ENCODE data around the gene PARD3.
"Not testable (repeated sequence)": the region's sequence is repeated elsewhere in the genome, so short reads cannot be mapped to it uniquely, and the experiment has no call there.

The PARD3 gene

DNA sequence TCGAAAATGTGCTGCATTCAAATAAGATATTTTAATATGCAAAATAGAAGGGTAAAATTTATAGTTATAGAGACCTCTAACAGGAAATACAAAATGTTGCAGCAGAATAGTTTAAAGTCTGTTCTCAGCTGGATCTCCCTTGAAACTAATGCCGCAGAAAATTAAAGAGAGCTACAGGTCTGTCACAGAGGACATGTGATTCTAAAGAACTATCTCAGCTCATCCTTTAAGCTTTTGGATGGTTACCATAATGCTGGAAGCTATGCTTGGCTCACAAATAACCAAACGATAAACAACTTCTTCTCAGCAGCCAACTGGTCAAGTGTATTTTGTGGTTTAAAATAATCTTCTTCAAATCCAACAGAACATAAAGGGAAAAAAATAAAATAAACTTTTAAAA, 353.0 kb downstream of the PARD3 start:
- Histone ChIP-seq H3K36me3 (ENCODE audit: insufficient read depth, low read length) (no peaks in the 10 kb centered on the region), H3K4me1 (ENCODE audit: control insufficient read depth, insufficient read depth, low read length, unreplicated experiment) (no peaks in the 10 kb centered on the region), H2AFZ (ENCODE audit: low read length, unreplicated experiment) (no peak overlapping the region), H3K79me2 (ENCODE audit: control insufficient read depth, insufficient read depth, low read length, unreplicated experiment) (no peaks in the 10 kb centered on the region), H3K27me3 (ENCODE audit: insufficient read depth, low read length) (no peaks in the 10 kb centered on the region), H3K4me3 (ENCODE audit: low read depth, low read length) (no peak overlapping the region), H3K27ac (ENCODE audit: low read depth, low read length) (no peak overlapping the region)

DNA sequence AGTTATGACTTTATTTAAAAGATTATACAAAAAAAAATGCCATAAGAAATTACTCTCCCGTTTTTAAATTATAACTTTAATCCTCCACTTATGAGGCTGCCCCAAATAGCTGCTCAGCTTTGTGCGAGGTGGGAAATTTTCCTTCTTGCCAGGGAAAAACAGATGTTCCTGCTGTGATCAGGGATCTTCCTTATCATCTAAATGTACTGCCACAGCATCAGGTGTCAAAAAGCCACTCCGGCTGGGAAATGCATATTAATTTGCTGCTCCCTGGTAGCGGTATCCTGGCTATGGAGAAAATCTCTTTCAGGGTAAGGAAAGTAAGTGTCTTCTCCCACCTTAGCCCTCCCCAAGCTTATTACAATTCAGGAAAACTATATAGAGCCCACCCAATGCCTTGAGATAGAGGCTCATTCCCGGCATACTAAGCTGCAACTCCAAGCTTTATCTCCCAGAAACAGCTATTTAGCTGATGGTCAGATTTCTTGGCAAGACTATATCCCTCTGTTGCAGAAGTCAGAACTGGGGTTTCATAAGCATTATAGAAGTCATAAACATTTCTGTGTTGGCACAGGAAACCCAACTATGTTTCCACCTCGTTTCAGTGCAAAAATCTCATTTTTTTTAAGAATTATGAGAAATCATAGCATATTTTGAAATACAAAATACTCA, 360.4 kb downstream of the PARD3 start:
- no peak overlapping the region for H2AFZ ChIP-seq (ENCODE audit: low read length, unreplicated experiment)
- H3K36me3 ChIP-seq (ENCODE audit: insufficient read depth, low read length) = no peaks in the 10 kb centered on the region
- no peaks in the 10 kb centered on the region for H3K79me2 ChIP-seq (ENCODE audit: control insufficient read depth, insufficient read depth, low read length, unreplicated experiment)
- no peak overlapping the region for H3K4me3 ChIP-seq (ENCODE audit: low read depth, low read length)
- no peaks in the 10 kb centered on the region for H3K27me3 ChIP-seq (ENCODE audit: insufficient read depth, low read length)
- no peaks in the 10 kb centered on the region for H3K4me1 ChIP-seq (ENCODE audit: control insufficient read depth, insufficient read depth, low read length, unreplicated experiment)
- no peak overlapping the region for H3K27ac ChIP-seq (ENCODE audit: low read depth, low read length)

DNA sequence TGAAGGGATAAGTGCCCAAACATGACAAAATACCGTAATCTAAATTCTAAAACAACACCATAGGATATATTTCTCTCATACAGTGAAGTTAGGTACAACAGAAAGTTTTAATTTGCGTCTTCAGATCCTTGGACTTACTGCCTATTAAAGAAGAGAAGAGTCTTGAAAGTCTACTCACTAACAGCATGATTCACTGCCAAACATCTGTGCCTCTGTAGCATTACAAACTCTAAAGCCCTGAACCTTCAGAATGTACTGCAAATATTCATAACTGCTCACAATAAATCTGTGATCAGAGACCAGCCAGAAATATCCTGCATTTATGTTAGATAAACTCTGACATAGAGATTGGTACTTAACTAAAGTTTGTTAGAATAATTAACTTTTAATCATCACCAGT, 365.3 kb downstream of the PARD3 start:
- H3K4me1 ChIP-seq (ENCODE audit: control insufficient read depth, insufficient read depth, low read length, unreplicated experiment) = no peaks in the 10 kb centered on the region
- no peaks in the 10 kb centered on the region for H3K27me3 ChIP-seq (ENCODE audit: insufficient read depth, low read length)
- no peaks in the 10 kb centered on the region for H3K36me3 ChIP-seq (ENCODE audit: insufficient read depth, low read length)
- no peaks in the 10 kb centered on the region for H3K79me2 ChIP-seq (ENCODE audit: control insufficient read depth, insufficient read depth, low read length, unreplicated experiment)
- no peak overlapping the region for H3K27ac ChIP-seq (ENCODE audit: low read depth, low read length)
- no peak overlapping the region for H3K4me3 ChIP-seq (ENCODE audit: low read depth, low read length)
- H2AFZ ChIP-seq (ENCODE audit: low read length, unreplicated experiment) = no peak overlapping the region

DNA sequence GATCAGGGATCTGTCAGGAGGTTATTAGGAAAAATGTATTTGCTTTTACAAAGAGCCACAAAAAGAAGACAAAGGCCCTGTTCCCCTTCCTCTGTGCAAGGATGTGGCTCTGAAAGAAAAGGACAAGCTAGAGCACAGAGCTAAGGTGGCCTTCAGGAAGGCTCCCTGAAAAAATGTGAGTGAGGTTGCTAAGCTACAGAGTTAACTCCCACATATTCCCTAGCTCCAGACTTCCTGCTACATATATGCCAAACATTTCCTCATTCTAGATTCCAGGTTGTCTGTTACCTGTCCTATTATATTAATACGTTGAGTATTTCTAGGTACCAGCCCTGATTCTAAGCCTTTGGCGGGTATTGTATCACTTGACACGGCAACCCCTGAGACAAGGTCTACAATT, 369.0 kb downstream of the PARD3 start:
- Histone ChIP-seq H3K4me3 (ENCODE audit: low read depth, low read length) (no peak overlapping the region), H2AFZ (ENCODE audit: low read length, unreplicated experiment) (no peak overlapping the region), H3K36me3 (ENCODE audit: insufficient read depth, low read length) (no peaks in the 10 kb centered on the region), H3K27me3 (ENCODE audit: insufficient read depth, low read length) (no peaks in the 10 kb centered on the region), H3K79me2 (ENCODE audit: control insufficient read depth, insufficient read depth, low read length, unreplicated experiment) (no peaks in the 10 kb centered on the region), H3K4me1 (ENCODE audit: control insufficient read depth, insufficient read depth, low read length, unreplicated experiment) (peaks cover 10% of the 10 kb centered on the region), H3K27ac (ENCODE audit: low read depth, low read length) (no peak overlapping the region)

DNA sequence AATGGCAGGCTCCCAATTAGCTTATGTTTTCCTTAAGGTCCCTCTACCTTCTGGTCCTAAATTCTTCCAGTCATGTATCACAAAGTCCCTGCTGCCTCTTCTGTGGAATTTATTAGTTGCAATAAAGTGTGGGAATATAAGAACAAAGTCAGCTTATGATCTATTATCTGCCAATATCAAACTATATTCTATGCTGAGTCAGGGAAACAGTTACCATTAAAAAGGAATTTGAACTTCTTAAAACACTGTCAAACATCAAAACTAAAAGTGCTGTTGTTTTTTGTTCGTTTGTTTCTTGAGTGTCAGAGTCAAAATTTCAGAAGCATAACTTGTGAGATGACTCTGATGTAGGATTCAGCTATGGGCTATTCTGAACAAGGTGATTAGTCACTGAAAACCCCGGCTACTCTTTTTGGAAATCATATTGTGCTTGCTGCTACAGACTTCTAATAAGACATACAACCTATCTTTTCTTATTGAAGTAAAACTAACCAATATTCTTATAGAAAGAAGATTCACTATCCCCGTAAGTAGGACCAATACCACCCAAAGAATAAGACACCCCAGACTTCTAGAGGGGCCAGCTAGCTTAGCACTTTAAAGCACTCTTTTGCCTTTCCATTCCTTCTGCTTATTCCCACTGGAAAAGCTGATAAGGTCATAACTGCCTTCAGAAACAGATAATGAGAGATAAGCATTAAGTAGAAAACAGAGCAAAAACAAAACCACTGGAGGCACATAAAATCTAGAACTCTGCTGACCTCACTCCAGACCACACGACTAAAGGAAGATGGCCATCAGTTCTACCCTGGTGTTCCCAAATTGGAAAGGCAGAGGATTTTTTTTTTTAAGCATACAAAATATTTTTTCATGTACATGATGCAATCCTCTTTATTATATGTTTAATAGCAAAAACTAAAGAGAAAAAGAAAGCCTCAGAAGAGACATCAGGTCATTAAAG, 370.6 kb downstream of the PARD3 start:
- H3K4me3 ChIP-seq (ENCODE audit: low read depth, low read length) = no peak overlapping the region
- H3K36me3 ChIP-seq (ENCODE audit: insufficient read depth, low read length) = no peaks in the 10 kb centered on the region
- H3K27ac ChIP-seq (ENCODE audit: low read depth, low read length) = no peak overlapping the region
- no peak overlapping the region for H2AFZ ChIP-seq (ENCODE audit: low read length, unreplicated experiment)
- H3K27me3 ChIP-seq (ENCODE audit: insufficient read depth, low read length) = no peaks in the 10 kb centered on the region
- no peaks in the 10 kb centered on the region for H3K79me2 ChIP-seq (ENCODE audit: control insufficient read depth, insufficient read depth, low read length, unreplicated experiment)
- H3K4me1 ChIP-seq (ENCODE audit: control insufficient read depth, insufficient read depth, low read length, unreplicated experiment) = peaks cover 10% of the 10 kb centered on the region

DNA sequence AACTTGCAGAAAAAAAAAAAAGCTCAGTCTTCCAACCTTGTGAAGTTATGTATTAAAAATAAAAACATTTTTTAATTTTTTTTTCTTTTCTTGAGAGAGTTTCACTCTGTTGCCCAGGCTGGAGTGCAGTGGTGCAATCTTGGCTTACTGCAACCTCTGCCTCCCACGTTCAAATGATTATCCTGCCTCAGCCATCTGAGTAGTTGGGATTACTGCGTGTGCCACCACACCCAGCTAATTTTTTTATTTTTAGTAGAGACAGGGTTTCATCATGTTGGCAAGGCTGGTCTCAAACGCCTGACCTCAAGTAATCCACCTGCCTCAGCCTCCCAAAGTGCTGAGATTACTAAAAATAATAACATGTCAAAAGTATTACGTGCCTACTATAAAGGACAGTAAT, 375.7 kb downstream of the PARD3 start:
- not testable (repeated sequence) for H3K79me2 ChIP-seq (ENCODE audit: control insufficient read depth, insufficient read depth, low read length, unreplicated experiment); H3K27me3 ChIP-seq (ENCODE audit: insufficient read depth, low read length); H3K4me3 ChIP-seq (ENCODE audit: low read depth, low read length); H2AFZ ChIP-seq (ENCODE audit: low read length, unreplicated experiment); H3K36me3 ChIP-seq (ENCODE audit: insufficient read depth, low read length); H3K27ac ChIP-seq (ENCODE audit: low read depth, low read length)
- peaks cover 15% of the 10 kb centered on the region for H3K4me1 ChIP-seq (ENCODE audit: control insufficient read depth, insufficient read depth, low read length, unreplicated experiment)

DNA sequence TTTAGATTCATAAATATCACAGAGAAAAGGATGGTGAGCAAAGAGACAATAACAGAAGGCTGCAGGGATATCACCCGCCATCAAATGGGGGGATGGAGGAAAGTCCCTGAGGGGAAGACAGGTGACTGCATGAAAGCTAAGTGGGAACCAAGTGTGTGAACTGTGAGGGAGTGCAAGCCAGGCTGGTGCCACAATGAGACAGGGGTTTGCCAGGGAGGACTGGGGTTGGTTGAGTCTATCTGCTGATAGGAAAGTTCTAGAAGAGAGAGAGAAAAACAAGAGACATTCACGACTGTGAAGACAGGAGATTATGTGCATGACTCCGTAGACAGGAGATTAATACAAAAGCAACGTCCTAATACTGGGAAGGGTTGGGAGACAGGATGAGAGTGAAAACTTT, 376.4 kb downstream of the PARD3 start:
- Histone ChIP-seq H3K4me3 (ENCODE audit: low read depth, low read length) (no peak overlapping the region), H3K27ac (ENCODE audit: low read depth, low read length) (no peak overlapping the region), H3K27me3 (ENCODE audit: insufficient read depth, low read length) (no peaks in the 10 kb centered on the region), H3K4me1 (ENCODE audit: control insufficient read depth, insufficient read depth, low read length, unreplicated experiment) (peaks cover 16% of the 10 kb centered on the region), H2AFZ (ENCODE audit: low read length, unreplicated experiment) (no peak overlapping the region), H3K79me2 (ENCODE audit: control insufficient read depth, insufficient read depth, low read length, unreplicated experiment) (no peaks in the 10 kb centered on the region), H3K36me3 (ENCODE audit: insufficient read depth, low read length) (no peaks in the 10 kb centered on the region)

DNA sequence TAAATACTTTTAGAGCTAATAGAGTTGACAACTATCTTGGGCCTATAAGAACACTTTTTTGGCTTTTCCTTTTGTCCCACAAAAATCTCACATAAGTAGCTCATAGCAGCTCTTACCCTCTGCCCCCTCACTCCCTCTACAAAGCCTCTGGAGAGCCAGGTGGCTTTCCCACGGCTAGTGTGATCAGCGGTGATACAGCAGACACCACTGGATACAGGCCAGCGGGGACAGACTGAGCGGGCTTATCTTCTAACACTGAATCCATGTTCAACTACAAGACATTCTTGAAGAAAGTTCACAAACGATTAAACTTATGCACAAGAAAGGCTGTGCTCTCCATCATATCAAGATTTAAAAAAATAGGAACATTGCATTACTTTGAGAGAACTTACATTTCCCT, 377.2 kb downstream of the PARD3 start:
- Histone ChIP-seq H3K27ac (ENCODE audit: low read depth, low read length) (no peak overlapping the region), H3K4me3 (ENCODE audit: low read depth, low read length) (no peak overlapping the region), H3K36me3 (ENCODE audit: insufficient read depth, low read length) (no peaks in the 10 kb centered on the region), H3K4me1 (ENCODE audit: control insufficient read depth, insufficient read depth, low read length, unreplicated experiment) (peaks cover 20% of the 10 kb centered on the region), H2AFZ (ENCODE audit: low read length, unreplicated experiment) (no peak overlapping the region), H3K27me3 (ENCODE audit: insufficient read depth, low read length) (no peaks in the 10 kb centered on the region), H3K79me2 (ENCODE audit: control insufficient read depth, insufficient read depth, low read length, unreplicated experiment) (no peaks in the 10 kb centered on the region)

DNA sequence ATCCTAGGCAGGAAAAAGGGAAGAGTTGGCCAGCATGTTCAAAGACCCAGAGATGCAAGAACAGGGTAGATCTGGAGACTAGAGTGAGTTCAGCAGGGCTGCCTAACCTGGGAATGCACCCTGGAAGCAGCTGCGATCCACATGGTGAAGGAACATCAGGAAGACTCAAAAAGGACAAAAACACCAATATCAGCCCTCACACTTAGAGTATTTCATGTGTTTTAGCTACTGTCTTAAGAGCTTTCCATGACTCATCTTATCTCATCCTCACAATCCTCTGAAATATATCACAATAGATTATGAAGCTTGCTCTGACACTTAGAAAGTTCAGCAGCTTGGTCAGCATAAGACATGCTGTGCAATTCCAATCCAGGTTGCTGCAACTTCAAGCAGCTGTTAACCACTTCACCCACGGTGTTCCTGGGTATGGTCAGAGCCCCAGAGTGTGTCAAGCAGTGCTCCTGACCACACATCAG, 380.9 kb downstream of the PARD3 start:
- H3K4me3 ChIP-seq (ENCODE audit: low read depth, low read length) = peak overlapping the region; percentile 59
- no peaks in the 10 kb centered on the region for H3K79me2 ChIP-seq (ENCODE audit: control insufficient read depth, insufficient read depth, low read length, unreplicated experiment)
- H3K4me1 ChIP-seq (ENCODE audit: control insufficient read depth, insufficient read depth, low read length, unreplicated experiment) = peaks cover 39% of the 10 kb centered on the region
- peak overlapping the region; percentile 89 for H3K27ac ChIP-seq (ENCODE audit: low read depth, low read length)
- no peaks in the 10 kb centered on the region for H3K36me3 ChIP-seq (ENCODE audit: insufficient read depth, low read length)
- H2AFZ ChIP-seq (ENCODE audit: low read length, unreplicated experiment) = no peak overlapping the region
- no peaks in the 10 kb centered on the region for H3K27me3 ChIP-seq (ENCODE audit: insufficient read depth, low read length)

DNA sequence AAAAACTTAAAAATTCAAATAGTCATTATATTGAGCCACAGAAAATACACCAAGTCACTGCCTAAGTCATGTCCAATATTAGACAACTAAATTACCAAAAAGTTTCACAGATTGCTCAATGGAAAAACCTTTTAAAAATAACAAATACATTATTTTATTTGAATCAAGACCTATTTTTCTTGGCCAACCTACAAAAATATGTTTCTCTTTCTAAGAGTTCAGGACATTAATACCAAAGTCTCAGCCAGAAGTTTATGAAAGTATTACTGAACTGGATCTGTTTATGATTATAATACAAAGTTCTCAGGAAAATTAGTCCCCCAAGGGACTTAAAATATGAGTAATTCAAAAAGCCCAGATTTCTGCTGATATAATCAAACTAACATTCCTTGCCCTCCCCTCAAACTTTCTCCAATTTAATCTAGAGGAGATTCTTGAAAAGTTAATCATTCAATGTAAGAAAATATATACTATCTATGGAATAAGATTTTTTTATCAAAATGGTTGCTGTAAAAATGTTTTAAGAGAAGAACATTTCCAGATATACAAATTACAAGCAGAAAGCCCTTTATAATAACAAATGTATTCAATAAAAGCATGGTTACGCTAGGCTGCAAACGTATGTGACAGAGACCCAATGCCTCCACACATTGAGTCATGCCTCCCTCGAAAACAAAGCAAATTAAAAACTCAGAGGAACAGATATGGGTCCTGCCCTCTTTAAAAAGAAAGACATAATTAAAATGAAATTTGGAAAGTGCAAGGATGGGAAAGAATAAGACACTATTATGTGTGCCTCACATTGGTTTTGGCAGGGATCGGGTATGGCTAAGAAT, 381.6 kb downstream of the PARD3 start:
- Histone ChIP-seq H3K4me3 (ENCODE audit: low read depth, low read length) (peak overlapping the region; percentile 59), H3K27ac (ENCODE audit: low read depth, low read length) (peak overlapping the region; percentile 89), H3K27me3 (ENCODE audit: insufficient read depth, low read length) (no peaks in the 10 kb centered on the region), H3K4me1 (ENCODE audit: control insufficient read depth, insufficient read depth, low read length, unreplicated experiment) (peaks cover 35% of the 10 kb centered on the region), H3K79me2 (ENCODE audit: control insufficient read depth, insufficient read depth, low read length, unreplicated experiment) (no peaks in the 10 kb centered on the region), H3K36me3 (ENCODE audit: insufficient read depth, low read length) (no peaks in the 10 kb centered on the region), H2AFZ (ENCODE audit: low read length, unreplicated experiment) (no peak overlapping the region)
